ENCODE measurements around the gene HCFC2. TPM values are rescaled to one million over a fixed set of nuclear protein-coding genes. Genes with fewer than 3 reads are reported as not detected.

The HCFC2 gene
- total RNA-seq, result 82.0 TPM

DNA sequence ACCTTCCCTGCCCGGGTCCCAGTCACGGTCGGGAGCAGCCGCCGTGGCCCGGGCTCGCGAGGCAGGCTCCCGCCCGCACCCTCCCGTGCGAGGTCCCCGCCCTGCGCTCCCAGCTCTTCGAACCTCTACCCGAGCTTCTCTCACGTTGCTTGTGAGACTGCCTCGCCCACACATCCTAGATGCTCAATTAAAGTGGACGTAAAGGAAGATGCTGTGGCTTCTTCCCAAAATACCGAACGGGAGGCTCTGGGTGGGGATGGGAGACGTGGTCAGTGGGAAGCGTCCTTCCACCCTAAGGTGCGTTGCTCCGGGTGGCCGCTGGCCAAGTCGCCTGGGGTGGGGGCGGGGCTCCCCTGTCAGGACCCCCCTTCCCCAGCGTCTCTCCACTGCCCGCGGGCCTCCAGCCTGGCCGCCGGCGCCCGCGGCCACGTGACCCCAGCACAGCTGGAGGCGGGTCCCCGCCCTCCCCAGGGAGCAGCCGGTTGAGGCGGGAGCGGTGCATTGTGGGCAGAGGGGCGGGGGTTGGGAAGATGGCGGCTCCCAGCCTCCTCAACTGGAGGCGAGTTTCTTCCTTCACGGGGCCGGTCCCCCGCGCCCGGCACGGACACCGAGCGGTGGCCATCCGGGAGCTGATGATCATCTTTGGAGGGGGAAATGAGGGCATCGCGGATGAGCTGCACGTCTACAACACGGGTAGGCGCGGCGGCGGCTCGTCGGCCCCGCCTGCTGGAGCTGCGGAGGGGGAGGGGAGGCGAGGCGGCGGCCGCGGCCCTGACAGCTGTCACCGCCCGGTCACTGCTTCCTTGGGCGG lies at the start of gene HCFC2:
Gene HCFC2 (plus strand): TSS at position 501 of the 811 bp plus-strand sequence. CDS start 30 bp downstream, at position 531.

DNA sequence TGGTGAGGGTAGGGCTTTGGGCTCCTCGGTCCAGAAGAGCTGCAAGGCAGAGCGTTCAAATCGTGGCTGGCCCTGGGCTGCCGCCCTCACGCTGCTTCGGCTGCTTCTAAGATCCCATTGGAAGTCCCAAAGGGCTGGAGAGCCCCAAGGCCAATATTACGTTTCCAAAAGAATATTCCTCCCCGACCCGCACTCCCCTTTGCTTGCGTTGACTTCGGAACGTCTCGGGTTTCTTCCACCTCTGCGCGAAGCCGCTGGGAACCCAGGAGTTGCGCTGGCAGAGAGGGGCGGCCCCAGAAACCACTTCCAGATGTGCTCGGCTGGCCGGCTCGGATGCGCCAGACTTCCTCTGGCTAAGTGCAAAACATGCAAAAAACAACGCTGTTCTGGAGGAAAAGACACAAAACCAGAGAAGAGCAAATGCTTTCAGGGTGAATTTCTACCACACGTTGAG lies 14.4 kb upstream of the HCFC2 start, which contains the start of gene GLT8D2:
Gene GLT8D2 (minus strand): TSS at position 285 of the 454 bp plus-strand sequence. CDS start 30,539 bp downstream, outside the sequence.

DNA sequence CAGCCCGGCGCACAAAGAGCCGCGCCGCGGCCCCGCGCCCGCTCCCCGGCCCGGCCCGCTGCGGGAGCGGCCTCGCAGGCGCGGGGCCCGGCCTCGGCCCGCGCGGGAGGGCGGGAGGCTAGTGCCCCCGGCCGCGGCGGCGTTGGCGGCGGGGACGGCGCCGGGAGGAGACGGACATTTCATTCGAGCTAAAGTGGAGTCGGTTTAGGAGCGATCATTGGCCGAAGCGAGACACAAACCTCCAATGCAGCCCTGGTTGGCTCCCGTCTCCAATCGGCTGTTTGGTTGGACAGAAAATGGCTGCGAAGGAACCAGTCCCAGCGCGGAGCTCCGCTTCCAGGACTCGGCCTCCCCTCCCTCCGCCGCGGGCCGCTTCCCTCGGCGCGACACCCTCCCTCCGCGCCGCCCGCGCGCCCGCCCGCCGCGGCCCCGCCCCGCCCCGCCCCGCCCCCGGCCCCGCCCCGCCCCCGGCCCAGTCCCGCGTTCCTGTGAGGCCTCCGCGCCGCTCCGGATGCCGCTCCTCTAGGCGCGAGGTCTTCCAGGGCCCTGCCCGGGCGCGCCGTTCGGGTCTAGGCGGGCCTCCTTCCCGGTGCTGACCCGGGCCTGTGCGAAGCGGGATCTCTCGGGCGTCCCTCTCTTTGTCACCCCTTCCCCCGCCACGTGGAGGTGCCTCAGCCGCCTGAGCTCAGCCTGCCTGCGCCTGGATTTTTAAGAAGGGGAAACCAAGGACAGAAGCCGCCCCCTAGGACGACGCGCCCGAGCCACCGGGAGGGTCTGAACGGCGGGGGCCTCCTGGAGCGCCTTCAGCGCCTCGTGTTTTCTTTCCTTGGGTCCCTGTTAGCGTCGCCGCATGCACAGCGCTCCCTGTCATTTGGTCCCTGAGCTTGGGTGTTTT lies 73.8 kb downstream of the HCFC2 start, which contains the start of gene NFYB:
Gene NFYB (minus strand): TSS at position 309 of the 895 bp plus-strand sequence. CDS start 2,757 bp downstream, outside the sequence.

Small RNA genes lying within 50 kb of the gene (small RNA-seq; reads per million reads assigned to genes)
- gene RNA5SP370 (ENCODE audit: low replicate concordance), result not detected

Other genes with a start within 250 kb of the HCFC2 start
- gene NT5DC3, start 223.3 kb upstream of the HCFC2 start, total RNA-seq, result 33.2 TPM
- gene HSP90B1, start 134.1 kb upstream of the HCFC2 start, total RNA-seq, result 158 TPM
- 62.6 TPM for gene TDG, start 98.7 kb upstream of the HCFC2 start, total RNA-seq
- gene GLT8D2, start 14.3 kb upstream of the HCFC2 start, total RNA-seq, result 13.5 TPM
- 43.8 TPM for gene NFYB, start 73.7 kb downstream of the HCFC2 start, total RNA-seq
- gene TXNRD1, start 151.2 kb downstream of the HCFC2 start, total RNA-seq, result 89.2 TPM
- gene EID3, start 239.2 kb downstream of the HCFC2 start, total RNA-seq, result 16.6 TPM